GM20431 (cell line): ENCODE results near the gene NCBP1.
"Not testable (repeated sequence)": the region's sequence is repeated elsewhere in the genome, so short reads cannot be mapped to it uniquely, and the experiment has no call there.

Experiments used
- in situ Hi-C: fragments of 300-500 bp; cut with MseI, MboI; formaldehyde crosslinking; loops from one replicate; pipeline ENCODE4 v1.15.0; 2020; ENCODE audit warnings: low sequenced_read_pairs; ENCODE audit not compliant: unreplicated experiment

The NCBP1 gene

GRCh38 chr9:97632985-97633858 lies at the start of gene NCBP1, which contains the start of gene TSTD2:
TSS of gene NCBP1 (plus strand) at chr9:97633821. CDS start at chr9:97633882, 61 bp downstream.
TSS of gene TSTD2 (minus strand) at chr9:97633368. CDS start at chr9:97627562, 5,806 bp downstream.
- in situ Hi-C loops: no loop called here

- in situ Hi-C loops: not testable (repeated sequence)
Observed at GRCh38 chr9:97584778-97585177, 48.8 kb upstream of the NCBP1 start.

- in situ Hi-C loops: not testable (repeated sequence)
Observed at GRCh38 chr9:97586909-97587308, 46.7 kb upstream of the NCBP1 start.

- in situ Hi-C loops: no loop called here
Observed at GRCh38 chr9:97591535-97591934, 42.1 kb upstream of the NCBP1 start.

- in situ Hi-C loops: no loop called here
Observed at GRCh38 chr9:97592126-97592525, 41.5 kb upstream of the NCBP1 start.

- in situ Hi-C loops: no loop called here
Observed at GRCh38 chr9:97593960-97594359, 39.7 kb upstream of the NCBP1 start.

GRCh38 chr9:97594381-97594921 lies 39.2 kb upstream of the NCBP1 start:
- in situ Hi-C loops: no loop called here

GRCh38 chr9:97596906-97597305 lies 36.7 kb upstream of the NCBP1 start:
- in situ Hi-C loops: no loop called here

- in situ Hi-C loops: no loop called here
Observed at GRCh38 chr9:97598461-97599288, 34.9 kb upstream of the NCBP1 start.

GRCh38 chr9:97599314-97599846 lies 34.2 kb upstream of the NCBP1 start:
- in situ Hi-C loops: no loop called here

GRCh38 chr9:97600531-97601227 lies 32.9 kb upstream of the NCBP1 start:
- in situ Hi-C loops: loop anchor here (10.0 to 25.0 kb wide), 2 partner anchors 136 to 738 kb away; partner anchors contain the start of gene ZNF782

GRCh38 chr9:97601228-97601898 lies 32.3 kb upstream of the NCBP1 start:
- in situ Hi-C loops: loop anchor here (10.0 to 25.0 kb wide), 2 partner anchors 137 to 739 kb away; partner anchors contain the start of gene ZNF782

- in situ Hi-C loops: loop anchor here (10.0 to 25.0 kb wide), 2 partner anchors 138 to 740 kb away; partner anchors contain the start of gene ZNF782
Observed at GRCh38 chr9:97602430-97602829, 31.2 kb upstream of the NCBP1 start.

GRCh38 chr9:97604901-97605645 lies 28.5 kb upstream of the NCBP1 start:
- in situ Hi-C loops: loop anchor here (10.0 to 25.0 kb wide), 2 partner anchors 140 to 743 kb away; partner anchors contain the start of gene ZNF782

- in situ Hi-C loops: loop anchor here (25.0 kb wide), 1 partner anchor 753 kb away; the partner anchor contains the start of gene ZNF782
Observed at GRCh38 chr9:97615439-97616072, 18.1 kb upstream of the NCBP1 start.

- in situ Hi-C loops: loop anchor here (25.0 kb wide), 1 partner anchor 756 kb away; the partner anchor contains the start of gene ZNF782
Observed at GRCh38 chr9:97617939-97618416, 15.6 kb upstream of the NCBP1 start.

GRCh38 chr9:97620063-97620462 lies 13.6 kb upstream of the NCBP1 start:
- in situ Hi-C loops: loop anchor here (25.0 kb wide), 1 partner anchor 758 kb away; the partner anchor contains the start of gene ZNF782
